Epithelial cell of proximal tubule (primary cell): ENCODE data around the gene UBL5. TPM values are rescaled to one million over a fixed set of nuclear protein-coding genes. Genes with fewer than 3 reads are reported as not detected.

Source experiments
- DNase-seq: peaks from one replicate; pipeline ENCODE4 v3.0.0-alpha.2; 2011; ENCODE audit warnings: low read depth
- H3K4me3 ChIP-seq: 2 replicates; pipeline ENCODE4 v1.5.1; 2011; ENCODE audit warnings: low read depth, mild to moderate bottlenecking, low read length
- total RNA-seq: library from RNA; depleted of rRNA; stranded (reverse); fragments of >200 nt; gene quantifications from 2 replicates; pipeline ENCODE4 v1.2.3, GENCODE V29; 2015
- TF ChIP-seq, protein P1 (sequence below): conservative IDR thresholded peaks from 2 replicates; pipeline ENCODE4 v1.5.1; 2012; ENCODE audit warnings: low read depth, mild to moderate bottlenecking, low read length

UBL5 gene
- total RNA-seq, 1 donor from 2014 or later, result 748 TPM

DNA sequence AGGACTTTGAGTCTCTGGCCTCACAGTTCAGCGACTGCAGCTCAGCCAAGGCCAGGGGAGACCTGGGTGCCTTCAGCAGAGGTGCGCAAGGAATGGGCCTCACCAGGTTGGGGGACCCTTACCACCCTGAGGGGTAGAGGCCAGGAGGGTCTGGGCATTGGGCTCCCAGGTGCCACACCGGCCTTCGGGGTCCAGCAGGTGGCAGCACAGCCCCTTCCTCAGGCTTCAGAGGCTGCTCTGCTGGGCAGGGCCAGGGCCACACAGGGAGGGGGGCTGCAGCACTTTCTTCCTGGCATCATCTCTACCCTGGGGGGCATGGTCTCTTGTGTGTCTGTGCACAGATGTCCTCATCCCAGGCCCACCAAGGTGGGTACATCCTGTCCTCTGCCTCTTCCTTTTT, 20.3 kb downstream of the UBL5 start:
- no peak overlapping the region for H3K4me3 ChIP-seq
- DNase-seq, result no peak
- TF ChIP-seq, protein P1, sequence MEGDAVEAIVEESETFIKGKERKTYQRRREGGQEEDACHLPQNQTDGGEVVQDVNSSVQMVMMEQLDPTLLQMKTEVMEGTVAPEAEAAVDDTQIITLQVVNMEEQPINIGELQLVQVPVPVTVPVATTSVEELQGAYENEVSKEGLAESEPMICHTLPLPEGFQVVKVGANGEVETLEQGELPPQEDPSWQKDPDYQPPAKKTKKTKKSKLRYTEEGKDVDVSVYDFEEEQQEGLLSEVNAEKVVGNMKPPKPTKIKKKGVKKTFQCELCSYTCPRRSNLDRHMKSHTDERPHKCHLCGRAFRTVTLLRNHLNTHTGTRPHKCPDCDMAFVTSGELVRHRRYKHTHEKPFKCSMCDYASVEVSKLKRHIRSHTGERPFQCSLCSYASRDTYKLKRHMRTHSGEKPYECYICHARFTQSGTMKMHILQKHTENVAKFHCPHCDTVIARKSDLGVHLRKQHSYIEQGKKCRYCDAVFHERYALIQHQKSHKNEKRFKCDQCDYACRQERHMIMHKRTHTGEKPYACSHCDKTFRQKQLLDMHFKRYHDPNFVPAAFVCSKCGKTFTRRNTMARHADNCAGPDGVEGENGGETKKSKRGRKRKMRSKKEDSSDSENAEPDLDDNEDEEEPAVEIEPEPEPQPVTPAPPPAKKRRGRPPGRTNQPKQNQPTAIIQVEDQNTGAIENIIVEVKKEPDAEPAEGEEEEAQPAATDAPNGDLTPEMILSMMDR, result peak; percentile 63

DNA sequence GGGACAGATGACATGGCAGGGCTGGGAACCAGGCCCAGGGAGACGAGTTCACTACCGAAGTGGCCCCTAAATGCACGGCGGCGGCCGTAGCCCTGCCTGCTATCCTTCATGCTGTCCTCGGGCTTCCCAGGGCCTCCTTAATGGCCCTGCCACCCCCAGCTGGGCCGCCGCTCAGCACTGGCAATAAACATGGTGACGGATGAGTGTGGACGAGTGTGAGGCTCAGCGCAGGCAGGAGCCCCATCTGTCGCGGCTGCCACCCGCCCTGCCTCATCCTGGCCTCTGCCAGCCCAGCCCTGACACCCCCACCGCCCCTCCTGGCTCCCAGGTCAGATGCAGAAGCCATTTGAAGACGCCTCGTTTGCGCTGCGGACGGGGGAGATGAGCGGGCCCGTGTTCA, 21.0 kb downstream of the UBL5 start:
- TF ChIP-seq, protein P1, result no peak

DNA sequence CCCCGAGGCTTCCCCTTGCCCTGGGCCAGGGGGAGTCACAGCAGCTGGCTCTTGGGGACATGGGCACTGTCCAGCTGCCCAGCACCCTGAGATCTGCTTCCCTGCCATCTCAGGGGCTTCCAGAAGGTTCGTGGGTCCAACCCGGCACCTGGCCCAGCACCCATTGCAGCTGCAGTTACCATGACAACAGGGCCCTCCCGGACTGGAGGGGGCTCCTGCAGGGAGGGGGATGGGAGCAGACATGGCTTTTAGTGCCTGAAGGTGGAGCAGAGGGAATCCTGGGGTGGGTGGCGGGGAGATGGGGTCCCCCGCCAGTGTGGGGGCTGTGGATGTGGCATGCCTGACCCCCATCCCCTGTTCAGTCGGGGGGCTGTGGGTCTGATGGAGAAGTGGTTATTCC, 22.1 kb downstream of the UBL5 start:
- no peak for DNase-seq
- H3K4me3 ChIP-seq, result no peak overlapping the region

More for the DNA sequence above, 21.0 kb downstream of the UBL5 start:
- no peak overlapping the region for H3K4me3 ChIP-seq
- no peak for DNase-seq

DNA sequence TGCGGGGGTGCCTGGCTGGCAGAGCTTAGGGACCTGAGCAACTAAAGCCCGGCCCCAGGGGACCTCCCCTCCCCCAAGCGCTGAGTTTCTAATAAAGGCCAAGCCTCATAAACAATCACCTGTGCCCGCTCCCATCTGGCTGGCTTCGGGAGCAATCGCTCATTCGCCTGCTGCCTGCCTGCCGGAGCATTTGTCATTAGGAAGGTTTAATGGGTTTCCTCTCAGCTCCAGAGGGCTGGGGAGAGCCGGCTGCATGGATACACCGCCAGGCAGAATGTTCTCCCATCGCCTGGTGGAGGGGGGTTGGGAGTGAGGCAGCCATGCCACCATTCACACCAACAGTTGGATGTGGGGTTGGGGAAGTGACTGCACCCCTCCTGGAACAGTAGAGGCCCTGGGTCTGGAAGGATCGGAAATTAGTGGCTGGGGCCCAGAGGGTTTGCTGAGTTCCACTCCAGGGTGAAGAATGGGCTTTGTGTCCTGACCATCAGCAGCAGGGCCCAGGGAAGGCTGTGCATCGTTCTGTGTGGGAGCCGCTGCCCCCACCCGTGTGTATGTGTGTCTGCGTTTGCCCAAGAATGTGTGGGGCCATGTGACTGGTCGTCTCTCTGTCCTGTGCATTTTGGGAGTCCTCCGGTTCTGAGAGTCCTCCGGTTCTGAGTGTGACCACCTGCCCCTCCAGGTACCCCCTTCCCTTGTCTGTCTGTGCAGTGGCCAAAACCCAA, 22.7 kb downstream of the UBL5 start:
- TF ChIP-seq, protein P1, result no peak
- no peak for DNase-seq
- H3K4me3 ChIP-seq, result no peak overlapping the region

More for the DNA sequence above, 22.1 kb downstream of the UBL5 start:
- TF ChIP-seq, protein P1, result no peak

DNA sequence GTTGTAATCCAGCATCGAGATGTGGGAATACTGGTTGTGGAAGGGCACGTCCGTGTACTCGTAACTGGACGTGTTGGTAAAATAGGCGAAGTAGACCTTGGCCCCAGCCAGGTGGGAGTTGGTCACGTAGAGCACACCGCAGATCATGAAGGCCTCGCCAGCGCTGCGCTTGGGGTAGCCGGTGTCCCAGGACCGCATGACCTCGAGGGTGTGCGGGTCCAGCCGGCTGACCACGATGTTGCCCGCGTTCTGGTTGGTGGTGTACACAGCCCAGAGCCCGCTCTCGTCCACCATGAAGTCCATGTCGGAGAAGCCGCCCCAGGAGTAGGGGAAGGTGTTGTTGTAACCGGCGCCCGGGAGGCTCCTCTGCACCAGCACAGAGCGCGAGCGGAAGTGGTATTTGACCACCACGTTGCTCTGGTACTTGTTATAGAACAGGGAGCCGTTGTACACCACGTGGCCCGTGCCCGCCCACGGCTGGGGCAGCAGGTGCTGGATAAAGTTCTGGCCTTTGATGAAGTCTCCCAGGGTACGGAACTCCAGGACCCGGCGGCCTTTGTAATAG, 26.6 kb downstream of the UBL5 start:
- no peak for DNase-seq
- TF ChIP-seq, protein P1, result no peak
- no peak overlapping the region for H3K4me3 ChIP-seq

DNA sequence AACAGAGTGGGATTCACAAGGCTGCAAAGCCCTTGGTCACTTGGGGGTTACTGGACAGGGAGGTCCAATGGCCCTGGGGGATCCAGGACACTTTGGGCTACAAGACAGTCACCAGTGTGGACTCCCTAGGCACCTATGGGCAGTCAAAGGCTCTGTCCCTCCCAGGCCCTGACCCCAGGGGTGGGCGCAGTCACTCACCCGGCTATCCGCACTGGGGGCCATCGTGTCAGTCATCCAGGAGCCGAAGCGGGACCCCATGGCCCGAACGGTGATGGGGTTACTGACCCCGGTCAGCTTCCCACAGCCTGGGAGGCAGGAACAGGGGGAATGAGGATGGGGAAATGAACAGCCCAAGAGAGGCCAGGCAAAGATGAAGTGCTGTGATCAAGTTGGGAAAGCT, 28.9 kb downstream of the UBL5 start:
- TF ChIP-seq, protein P1, result no peak
- no peak overlapping the region for H3K4me3 ChIP-seq
- no peak for DNase-seq

DNA sequence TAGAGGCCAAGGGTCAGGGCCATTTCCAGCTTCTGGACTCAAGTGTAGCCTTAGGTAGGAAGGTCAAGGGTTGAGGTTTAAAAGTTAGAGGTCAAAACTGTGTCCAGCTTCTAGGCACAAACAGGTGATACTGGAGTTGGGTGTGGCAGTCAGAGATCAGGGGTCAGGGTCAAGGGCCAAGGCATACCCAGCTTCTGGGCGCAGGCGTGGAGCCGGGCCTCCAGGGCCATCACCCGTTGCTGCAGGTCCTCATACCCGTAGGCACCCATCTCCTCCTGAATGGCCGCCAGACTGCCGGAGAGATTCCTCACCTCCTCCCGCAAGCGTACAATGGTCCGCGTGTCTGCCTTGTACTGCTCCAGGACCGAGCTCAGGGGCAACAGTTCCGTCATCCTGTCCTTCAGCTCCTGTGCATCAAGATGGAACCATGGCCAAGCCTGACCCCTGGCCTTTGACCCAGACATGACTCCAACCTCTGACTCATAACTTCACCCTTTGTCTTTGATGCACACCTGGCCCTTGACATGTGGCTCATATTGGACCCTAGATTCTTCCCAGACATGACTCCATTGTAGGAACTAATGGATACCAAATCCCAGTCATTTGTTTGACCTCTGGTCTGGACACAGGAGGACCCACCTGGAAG, 29.5 kb downstream of the UBL5 start:
- DNase-seq, result no peak
- TF ChIP-seq, protein P1, result no peak
- no peak overlapping the region for H3K4me3 ChIP-seq
